Glomerular visceral epithelial cell (primary cell): Measurements from ENCODE around the gene HERC4.
"Not testable (repeated sequence)": the region's sequence is repeated elsewhere in the genome, so short reads cannot be mapped to it uniquely, and the experiment has no call there.

Experiments
- DNase-seq: peaks from one replicate; pipeline ENCODE4 v3.0.0-alpha.2; 2016; ENCODE audit errors: extremely low spot score

Gene HERC4

GRCh38 chr10:68047122-68047521, 28.0 kb downstream of the HERC4 start:
- no peak for DNase-seq

GRCh38 chr10:68046642-68047041, 28.4 kb downstream of the HERC4 start:
- DNase-seq = no peak

- DNase-seq = no peak
Measured at GRCh38 chr10:68043030-68043429, 32.1 kb downstream of the HERC4 start.

GRCh38 chr10:68032113-68032512, 43.0 kb downstream of the HERC4 start:
- DNase-seq = no peak

GRCh38 chr10:68027429-68027828, 47.7 kb downstream of the HERC4 start:
- DNase-seq = no peak

GRCh38 chr10:68023292-68023691, 51.8 kb downstream of the HERC4 start:
- DNase-seq = no peak

- DNase-seq = not testable (repeated sequence)
Measured at GRCh38 chr10:68022324-68022723, 52.8 kb downstream of the HERC4 start.

- not testable (repeated sequence) for DNase-seq
Measured at GRCh38 chr10:68016519-68016918, 58.6 kb downstream of the HERC4 start.

- no peak for DNase-seq
Measured at GRCh38 chr10:68010426-68010940, 64.6 kb downstream of the HERC4 start.

- no peak for DNase-seq
Measured at GRCh38 chr10:68007356-68007755, 67.7 kb downstream of the HERC4 start.

- no peak for DNase-seq
Measured at GRCh38 chr10:68001539-68001938, 73.5 kb downstream of the HERC4 start.

GRCh38 chr10:68001000-68001399, 74.1 kb downstream of the HERC4 start:
- no peak for DNase-seq

GRCh38 chr10:67990093-67990492, 85.0 kb downstream of the HERC4 start:
- no peak for DNase-seq

GRCh38 chr10:67988606-67989005, 86.5 kb downstream of the HERC4 start:
- no peak for DNase-seq

GRCh38 chr10:67982603-67983002, 92.5 kb downstream of the HERC4 start:
- not testable (repeated sequence) for DNase-seq

GRCh38 chr10:67978749-67979148, 96.3 kb downstream of the HERC4 start:
- no peak for DNase-seq

- DNase-seq = no peak
Measured at GRCh38 chr10:67977251-67977650, 97.8 kb downstream of the HERC4 start.

- no peak for DNase-seq
Measured at GRCh38 chr10:67976292-67977245, 98.5 kb downstream of the HERC4 start.

GRCh38 chr10:67975871-67976270, 99.2 kb downstream of the HERC4 start:
- DNase-seq = no peak

GRCh38 chr10:67971311-67971710, 103.8 kb downstream of the HERC4 start:
- DNase-seq = no peak

GRCh38 chr10:67969875-67970274, 105.2 kb downstream of the HERC4 start:
- no peak for DNase-seq

GRCh38 chr10:67966035-67966434, 109.0 kb downstream of the HERC4 start:
- DNase-seq = not testable (repeated sequence)

GRCh38 chr10:67965456-67965855, 109.6 kb downstream of the HERC4 start:
- DNase-seq = no peak
